Psoas muscle (tissue), 8 donors: ENCODE measurements around the gene NIPAL3. TPM values are rescaled to one million over a fixed set of nuclear protein-coding genes. Genes with fewer than 3 reads are reported as not detected.

Source experiments
- ATAC-seq, 4 donors: fragments of 200-7000 bp; cut with Tn5 transposase; one replicate each; pipeline ENCODE4 v1.9.1; 2020; ENCODE audit warnings: moderate library complexity in 3 of 4, mild to moderate bottlenecking in 2 of 4
- DNase-seq, 2 donors: peaks; one replicate each; pipeline ENCODE4 v3.0.0-alpha.2; 2020
- H3K27ac ChIP-seq: fragments of 200-600 bp; one replicate; pipeline ENCODE4 v1.8.0; 2022
- H3K27me3 ChIP-seq, 3 donors: fragments of 200-600 bp in 1 of 3; one replicate each; pipeline versions ENCODE4 v1.6.1 to v1.8.0; 2013 to 2022; ENCODE audit warnings: low read length in 2 of 3, mild to moderate bottlenecking in 2 of 3, moderate library complexity in 1 of 3; ENCODE audit not compliant: insufficient read depth in 3 of 3
- H3K36me3 ChIP-seq, 2 donors: fragments of 200-600 bp in 1 of 2; one replicate each; pipeline versions ENCODE4 v1.6.1 to v1.8.0; 2013 to 2022; ENCODE audit warnings: low read depth in 1 of 2, mild to moderate bottlenecking in 1 of 2, moderate library complexity in 1 of 2; ENCODE audit not compliant: insufficient read depth in 1 of 2
- H3K4me1 ChIP-seq: fragments of 200-600 bp; one replicate; pipeline ENCODE4 v1.8.0; 2022
- H3K4me3 ChIP-seq: fragments of 200-600 bp; one replicate; pipeline ENCODE4 v1.8.0; 2022; ENCODE audit warnings: mild to moderate bottlenecking
- H3K9me3 ChIP-seq: fragments of 200-600 bp; one replicate; pipeline ENCODE4 v1.8.0; 2022
- WGBS, 3 donors: extraction: QIAGEN DNeasy Blood & Tissue Kit; methylation state at CpG; one replicate each; pipeline versions ENCODE4 v1.1.6 to v1.1.7; 2013; 5-methylcytosine and 5-hydroxymethylcytosine counted together
- intact Hi-C, 2 donors: fragments of 100-400 bp; cut with DNase I; formaldehyde crosslinking; loops; one replicate each; pipeline versions ENCODE4 v1.11.0 to v1.14.2; 2022
- polyA plus RNA-seq, 3 donors: library from polyadenylated mRNA; stranded (reverse); fragments of 200-250 nt; gene quantifications; one replicate each; pipeline ENCODE4 v1.2.3, GENCODE V29; 2013
- total RNA-seq, 4 donors: library from RNA; stranded (reverse); fragmentation: NEBNext Ultra II Directional in 2 of 4; extraction: Animal tissue kit (Norgen Biotek cat#: 25700) in 2 of 4; gene quantifications; one replicate each; pipeline versions ENCODE4 v1.2.1 to v1.2.4, GENCODE V29; 2021 to 2023
- TF ChIP-seq, protein P1 (sequence below): fragments of 200-600 bp; IDR thresholded peaks from one replicate; pipeline ENCODE4 v1.8.0; 2022; ENCODE audit warnings: antibody characterized with exemption
- donor health status: healthy with polysubstance abuse.
- donor health status: DM: no; HTN: no; CAD: no; lungs with moderate emphysema.
- donor health status: Bipolar disorder and iron deficiency.
- donor health status: healthy.
- donor health status: DM: yes; HTN: yes; CAD: no.
- donor health status: DM: no; HTN: no; CAD: no.
- donor health status: DM: no; HTN: no; CAD: no.
- donor health status: DM: yes; HTN: yes; CAD: no.

NIPAL3 gene
- total and polyA plus RNA-seq, 7 donors = 1.1 to 10.9 (median 3.9) TPM

DNA sequence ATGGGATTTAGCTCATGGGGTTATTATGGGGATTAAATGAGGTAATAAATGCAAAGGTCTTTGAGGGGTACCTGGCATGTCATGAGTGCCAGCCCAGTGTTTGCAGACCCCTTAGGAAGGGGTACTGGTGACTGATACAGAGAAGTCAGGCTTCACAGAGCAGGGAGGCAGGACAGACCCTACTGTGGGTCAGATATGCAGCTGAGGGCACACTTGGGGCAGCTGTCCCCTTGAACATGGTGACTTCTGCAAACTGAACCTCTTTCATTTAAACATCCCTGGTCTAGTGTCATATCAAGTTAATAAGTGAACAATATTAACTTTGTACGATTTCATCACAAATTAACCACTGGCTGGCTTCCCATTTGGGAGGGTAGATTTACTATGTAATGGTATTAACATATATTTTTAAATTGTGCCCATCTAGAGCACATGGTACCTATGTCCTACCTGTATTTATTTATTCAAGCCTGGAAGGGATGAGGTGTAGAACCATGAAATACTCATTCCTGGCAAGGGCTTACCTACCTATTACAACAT lies 27.9 kb upstream of the NIPAL3 start:
- 82 to 90% (median 89%) methylated on average over 1 of the region's 1 CpG for WGBS, 3 donors
- no peaks in the 10 kb centered on the region for H3K36me3 ChIP-seq
- no peak overlapping the region for H3K4me3 ChIP-seq
- peaks cover 4% of the 10 kb centered on the region for H3K4me1 ChIP-seq
- TF ChIP-seq, protein P1, sequence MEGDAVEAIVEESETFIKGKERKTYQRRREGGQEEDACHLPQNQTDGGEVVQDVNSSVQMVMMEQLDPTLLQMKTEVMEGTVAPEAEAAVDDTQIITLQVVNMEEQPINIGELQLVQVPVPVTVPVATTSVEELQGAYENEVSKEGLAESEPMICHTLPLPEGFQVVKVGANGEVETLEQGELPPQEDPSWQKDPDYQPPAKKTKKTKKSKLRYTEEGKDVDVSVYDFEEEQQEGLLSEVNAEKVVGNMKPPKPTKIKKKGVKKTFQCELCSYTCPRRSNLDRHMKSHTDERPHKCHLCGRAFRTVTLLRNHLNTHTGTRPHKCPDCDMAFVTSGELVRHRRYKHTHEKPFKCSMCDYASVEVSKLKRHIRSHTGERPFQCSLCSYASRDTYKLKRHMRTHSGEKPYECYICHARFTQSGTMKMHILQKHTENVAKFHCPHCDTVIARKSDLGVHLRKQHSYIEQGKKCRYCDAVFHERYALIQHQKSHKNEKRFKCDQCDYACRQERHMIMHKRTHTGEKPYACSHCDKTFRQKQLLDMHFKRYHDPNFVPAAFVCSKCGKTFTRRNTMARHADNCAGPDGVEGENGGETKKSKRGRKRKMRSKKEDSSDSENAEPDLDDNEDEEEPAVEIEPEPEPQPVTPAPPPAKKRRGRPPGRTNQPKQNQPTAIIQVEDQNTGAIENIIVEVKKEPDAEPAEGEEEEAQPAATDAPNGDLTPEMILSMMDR = no peak
- ATAC-seq (no peak), DNase-seq (no peak)
- intact Hi-C loops = loop anchor here in 1 of 2 donors (2.0 to 5.0 kb wide), 2 partner anchors 65 to 235 kb away; no protein-coding TSS in a partner anchor
- H3K27me3 ChIP-seq = no peaks in the 10 kb centered on the region
- no peak overlapping the region for H3K27ac ChIP-seq
- H3K9me3 ChIP-seq = no peaks in the 10 kb centered on the region

DNA sequence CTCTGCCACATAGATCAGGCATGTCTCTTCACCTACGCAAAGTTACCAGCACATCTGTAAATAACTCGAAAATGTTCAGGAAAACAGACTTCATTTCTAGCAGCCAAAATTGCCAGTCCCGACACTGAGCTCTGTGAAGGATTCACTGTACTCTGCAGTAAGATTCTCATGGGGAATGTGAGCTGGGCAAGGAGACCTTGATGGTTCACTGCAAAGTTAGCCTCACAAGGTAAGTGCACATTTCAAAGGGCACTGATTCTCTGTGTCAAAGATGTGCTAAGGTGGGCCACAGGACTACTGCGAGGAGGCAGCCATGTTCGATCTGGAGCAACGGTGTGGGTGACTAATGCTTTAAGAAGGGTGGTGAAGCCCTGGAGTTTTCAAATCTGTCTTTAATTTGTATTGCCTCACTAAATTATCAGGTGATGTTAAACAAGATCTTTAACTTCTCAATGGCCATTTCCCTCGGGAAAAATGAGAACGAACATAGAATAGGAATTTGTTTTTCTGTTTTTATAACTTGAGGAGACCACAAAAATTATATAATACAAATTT lies 27.2 kb upstream of the NIPAL3 start:
- Histone ChIP-seq H3K4me1 (peaks cover 4% of the 10 kb centered on the region), H3K27ac (no peak overlapping the region), H3K27me3 (no peaks in the 10 kb centered on the region), H3K4me3 (no peak overlapping the region), H3K36me3 (no peaks in the 10 kb centered on the region), H3K9me3 (no peaks in the 10 kb centered on the region)
- no peak for ATAC-seq
- WGBS, 3 donors = 91 to 94% (median 92%) methylated on average over 8 of the region's 8 CpGs
- TF ChIP-seq, protein P1 = no peak
- no peak for DNase-seq
- intact Hi-C loops = loop anchor here in 1 of 2 donors (2.0 to 5.0 kb wide), 2 partner anchors 66 to 236 kb away; no protein-coding TSS in a partner anchor

DNA sequence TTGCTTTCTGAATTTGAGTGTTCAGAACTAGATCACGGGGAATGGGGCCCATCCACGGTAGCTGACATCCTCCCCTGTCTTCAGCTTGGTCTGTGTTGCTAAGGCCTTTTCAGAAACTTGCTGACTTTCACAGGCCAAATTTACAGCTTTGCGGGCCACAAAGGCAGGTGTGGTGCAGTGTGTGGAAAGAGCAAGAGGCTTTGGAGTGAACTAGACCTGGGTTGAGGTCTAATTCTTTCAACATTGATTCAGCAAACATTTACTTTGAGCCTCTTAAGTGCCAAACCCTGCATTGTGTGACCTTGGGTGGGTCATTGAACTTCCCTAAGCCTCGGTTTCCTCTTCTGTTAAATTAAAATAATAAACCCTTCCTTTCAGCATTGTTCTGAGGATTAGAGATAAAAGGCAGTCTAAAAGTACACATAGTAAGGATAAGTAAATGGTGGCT lies 26.3 kb upstream of the NIPAL3 start:
- Histone ChIP-seq H3K9me3 (no peaks in the 10 kb centered on the region), H3K4me3 (no peak overlapping the region), H3K4me1 (peaks cover 4% of the 10 kb centered on the region), H3K36me3 (no peaks in the 10 kb centered on the region), H3K27ac (no peak overlapping the region), H3K27me3 (no peaks in the 10 kb centered on the region)
- intact Hi-C loops = loop anchor here in 1 of 2 donors (2.0 to 5.0 kb wide), 2 partner anchors 67 to 236 kb away; no protein-coding TSS in a partner anchor
- TF ChIP-seq, protein P1 = no peak
- DNase-seq (no peak), ATAC-seq (no peak)
- 87 to 96% (median 94%) methylated on average over 4 of the region's 4 CpGs for WGBS, 3 donors

DNA sequence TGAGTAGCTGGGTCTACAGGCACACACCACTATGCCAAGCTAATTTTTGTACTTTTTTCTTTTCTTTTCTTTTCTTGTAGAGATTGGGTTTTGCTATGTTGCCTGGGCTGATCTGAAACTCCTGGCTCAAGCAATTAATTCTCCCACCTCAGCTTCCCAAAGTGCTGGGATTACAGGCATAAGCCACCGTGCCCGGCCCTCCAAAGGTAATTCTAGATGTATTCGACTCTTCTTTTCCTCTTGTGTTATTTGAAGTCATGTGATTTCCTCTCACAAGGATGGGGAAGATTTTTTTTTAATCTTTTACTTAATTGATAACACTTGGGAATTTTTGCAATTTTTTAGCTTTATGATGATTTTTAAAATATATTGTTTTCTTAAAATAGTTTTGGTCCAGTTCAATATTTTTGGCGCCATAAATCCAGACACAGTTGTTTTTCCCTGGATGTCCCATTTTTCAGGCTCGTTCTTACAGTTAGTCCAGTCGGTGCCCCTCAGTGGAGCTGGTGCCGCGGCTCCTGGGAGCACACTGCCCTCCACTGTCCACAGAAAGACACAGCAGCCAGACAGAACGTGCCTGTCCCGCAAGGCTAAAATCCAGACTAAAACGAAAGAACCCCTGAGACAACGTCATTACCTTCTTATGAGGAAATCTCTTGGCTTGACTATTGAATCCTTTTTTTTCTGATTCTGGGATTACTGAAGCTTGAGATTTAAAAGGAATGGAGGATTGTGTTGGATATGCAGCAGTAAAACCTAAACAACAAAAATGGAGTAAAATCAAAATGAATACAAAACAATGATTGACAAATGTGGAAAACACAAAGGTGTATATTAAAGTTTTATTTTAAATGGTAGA lies 24.4 kb upstream of the NIPAL3 start:
- Histone ChIP-seq H3K9me3 (no peaks in the 10 kb centered on the region), H3K27ac (peak overlapping the region; percentile 73), H3K4me1 (peaks cover 4% of the 10 kb centered on the region), H3K27me3 (no peaks in the 10 kb centered on the region), H3K36me3 (no peaks in the 10 kb centered on the region), H3K4me3 (peak overlapping the region; percentile 20)
- WGBS, 3 donors = 9 to 11% (median 9%) methylated on average over 12 of the region's 12 CpGs
- ATAC-seq = peak; percentile 94 to 97 (median 94)
- peak; percentile 75 to 87 for DNase-seq
- TF ChIP-seq, protein P1 = peak; percentile 94
- intact Hi-C loops = loop anchor here (1.0 to 5.0 kb wide), 3 partner anchors 192 to 319 kb away; no protein-coding TSS in a partner anchor
